ENCODE results near the gene ENC1. TPM values are rescaled to one million over a fixed set of nuclear protein-coding genes. Genes with fewer than 3 reads are reported as not detected.

The ENC1 gene
- total and polyA plus RNA-seq, 2 of the 4 experiments (the other 2 are of a cell fraction) = 25.6 to 70.8 TPM

DNA sequence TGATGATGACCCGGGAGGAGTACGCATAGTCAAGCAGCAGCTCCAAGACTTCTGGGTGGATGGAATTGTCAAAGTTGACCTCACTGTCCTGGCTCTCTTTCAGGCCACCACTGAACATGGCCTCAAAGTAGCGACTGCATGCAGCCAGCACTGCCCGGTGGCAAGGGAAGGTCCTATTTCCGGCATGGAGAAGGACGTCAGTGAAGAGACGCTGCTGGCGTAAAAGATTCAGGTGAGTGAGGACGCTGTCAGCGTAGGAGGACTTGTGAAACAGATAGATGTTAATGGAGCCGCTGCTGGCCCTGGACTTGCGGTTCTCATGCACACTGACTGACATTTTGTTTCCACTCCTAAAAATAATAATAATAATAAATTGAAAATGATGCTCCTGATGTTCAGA, 4.4 kb downstream of the ENC1 start:
- no peak overlapping the region for H3K4ac ChIP-seq (ENCODE audit: low read depth, low read length)
- H2BK120ac ChIP-seq (ENCODE audit: low read depth, low read length) = no peak overlapping the region
- H4K91ac ChIP-seq (ENCODE audit: insufficient read depth, low read depth, low read length) = no peak overlapping the region
- H3K18ac ChIP-seq (ENCODE audit: low read depth, low read length) = no peak overlapping the region
- H3K23ac ChIP-seq (ENCODE audit: low read depth, low read length) = no peak overlapping the region
- H2AFZ ChIP-seq (replicated peaks; ENCODE audit: low read length, poor library complexity) = no peak overlapping the region
- peaks cover 28% of the 10 kb centered on the region for H3K4me1 ChIP-seq (ENCODE audit: control insufficient read depth, insufficient read depth, low read length)
- ChIA-PET POLR2A (ENCODE audit: unreplicated experiment) (no interaction called here), CTCF (no interaction called here)
- no peak overlapping the region for H3K56ac ChIP-seq (ENCODE audit: extremely low read depth, insufficient read depth, low read length)
- no peak overlapping the region for H3K4me2 ChIP-seq (ENCODE audit: low read depth, low read length)
- H4K8ac ChIP-seq (ENCODE audit: low read depth in 2 of 2, low read length in 2 of 2) = no peak overlapping the region
- in situ Hi-C loops (cut with MboI; ENCODE audit: low sequenced_read_pairs) = no loop called here
- intact Hi-C loops (cut with micrococcal nuclease) = loop anchor here (10.0 kb wide), 1 partner anchor 141 kb away; no protein-coding TSS in a partner anchor
- no peak overlapping the region for H4K5ac ChIP-seq (ENCODE audit: low read depth, low read length)
- no peak overlapping the region for H2AK9ac ChIP-seq (replicated peaks; ENCODE audit: low read depth, low read length, poor library complexity)
- no peak overlapping the region for H2BK15ac ChIP-seq (ENCODE audit: low read depth, low read length)
- DNase-seq = no peak
- WGBS, 2 experiments (ENCODE audit: extremely low coverage in 2 of 2, insufficient read length in 1 of 2) = no CpG with 5 or more reads among the region's 12 CpGs
- peaks cover 16 to 80% of the 10 kb centered on the region in 2 experiments for H3K79me1 ChIP-seq (ENCODE audit: low read depth in 1 of 2, low read length in 2 of 2)
- H4K20me1 ChIP-seq (ENCODE audit: insufficient read depth, low read length) = peaks cover 47% of the 10 kb centered on the region
- H2BK5ac ChIP-seq (ENCODE audit: low read depth, low read length, poor library complexity, severe bottlenecking) = no peak overlapping the region
- H3K9me1 ChIP-seq (ENCODE audit: insufficient read depth, low read length) = peaks cover 28% of the 10 kb centered on the region
- no peak overlapping the region for H3K9ac ChIP-seq (ENCODE audit: low read depth, low read length)
- H2BK20ac ChIP-seq (ENCODE audit: low read depth, low read length) = no peak overlapping the region
- dilution Hi-C loops (cut with HindIII; ENCODE audit: low sequenced_read_pairs, unreplicated experiment) = no loop called here
- H2AK5ac ChIP-seq (ENCODE audit: low read depth, low read length) = no peak overlapping the region; the same call in 1 of the 2 replicates
- peaks cover 13% of the 10 kb centered on the region for H3K36me3 ChIP-seq (ENCODE audit: control insufficient read depth, insufficient read depth, low read length)
- H3K27me3 ChIP-seq (ENCODE audit: control insufficient read depth, insufficient read depth, low read length) = no peaks in the 10 kb centered on the region
- no peak overlapping the region for H3K27ac ChIP-seq (ENCODE audit: insufficient read depth, low read length)
- no peak overlapping the region for H3K14ac ChIP-seq (replicated peaks; ENCODE audit: low read depth, low read length)
- BruUV-seq (replicated peaks) = no TSS peak
- TF ChIP-seq USF2 (IDR thresholded peaks at IDR 0.05; ENCODE audit: low read depth, low read length) = no peak
- no peak for TF ChIP-seq ELK1 (IDR thresholded peaks at IDR 0.05; ENCODE audit: borderline replicate concordance, low read depth, low read length)
- no peak for TF ChIP-seq NFE2L2 (IDR thresholded peaks at IDR 0.05; ENCODE audit: low read depth, low read length)
- TF ChIP-seq CTCF (conservative IDR thresholded peaks at IDR 0.05; ENCODE audit: low read depth, low read length) = no peak
- no peak for TF ChIP-seq CHD1 (IDR thresholded peaks at IDR 0.05; ENCODE audit: low read depth, low read length)
- no peak for TF ChIP-seq RAD21 (IDR thresholded peaks at IDR 0.05; ENCODE audit: low read length)
- TF ChIP-seq MXI1 (IDR thresholded peaks at IDR 0.05; ENCODE audit: borderline replicate concordance, low read depth, low read length) = no peak
- TF ChIP-seq CEBPB (IDR thresholded peaks at IDR 0.05; ENCODE audit: low read depth, low read length) = no peak
- TF ChIP-seq SMC3 (IDR thresholded peaks at IDR 0.05; ENCODE audit: low read depth, low read length) = no peak
- TF ChIP-seq FOS (IDR thresholded peaks at IDR 0.05; ENCODE audit: low read depth, low read length) = no peak
- no peak for TF ChIP-seq RFX5 (IDR thresholded peaks at IDR 0.05; ENCODE audit: low read depth, low read length)
- TF ChIP-seq RCOR1 (IDR thresholded peaks at IDR 0.05; ENCODE audit: insufficient replicate concordance, low read length) = no peak
- no peak overlapping the region for H3K4me3 ChIP-seq (ENCODE audit: insufficient read depth, low read depth, low read length)
- no peak for ATAC-seq (ENCODE audit: low read depth)
- no peaks in the 10 kb centered on the region for H3K9me3 ChIP-seq (ENCODE audit: control insufficient read depth, insufficient read depth, low read length)

All from IMR-90 (cell line).